GM12891 (cell line): ENCODE measurements around the gene SRPK3.

Experiments
- PAX5 ChIP-seq: IDR thresholded peaks from 2 replicates; pipeline ENCODE4 v1.6.1; 2011; ENCODE audit warnings: low read length, moderate library complexity, mild to moderate bottlenecking; ENCODE audit not compliant: insufficient read depth, severe bottlenecking
- POLR2A ChIP-seq: IDR thresholded peaks from 2 replicates; pipeline ENCODE4 v1.6.1; 2011; ENCODE audit warnings: low read depth, low read length, control low read depth
- POLR2AphosphoS5 ChIP-seq: IDR thresholded peaks from 2 replicates; pipeline ENCODE4 v1.6.1; 2011; ENCODE audit warnings: low read depth, low read length, control low read depth
- TAF1 ChIP-seq: IDR thresholded peaks from 2 replicates; pipeline ENCODE4 v1.6.1; 2011; ENCODE audit warnings: low read depth, low read length, control low read depth

GRCh38 chrX:153775293-153776119, 5.3 kb upstream of the SRPK3 start:
- TF ChIP-seq POLR2AphosphoS5, result no peak
- TF ChIP-seq TAF1, result no peak
- no peak for TF ChIP-seq PAX5
- no peak for TF ChIP-seq POLR2A
